Stomach (tissue), 9 donors: Measurements from ENCODE around the gene SHISAL1. TPM values are rescaled to one million over a fixed set of nuclear protein-coding genes. Genes with fewer than 3 reads are reported as not detected.

Source experiments
- DNase-seq, 2 donors: peaks; one replicate each; pipeline versions ENCODE4 v3.0.0 to v3.0.0-alpha.2; 2013 to 2019
- H3K27ac ChIP-seq, 5 donors: fragments of 200-600 bp in 4 of 5; sonication (generic) in 4 of 5; one replicate each; pipeline ENCODE4 v1.5.1; 2013 to 2019; ENCODE audit warnings: mild to moderate bottlenecking in 1 of 5, moderate library complexity in 1 of 5
- H3K27me3 ChIP-seq, 3 donors: fragments of 200-600 bp; sonication (generic); one replicate each; pipeline ENCODE4 v1.5.1; 2017 to 2019; ENCODE audit warnings: mixed run types in 1 of 3
- H3K36me3 ChIP-seq, 4 donors: fragments of 200-600 bp; sonication (generic); 1 replicate in 3 of 4; 2 replicates in 1 of 4; pipeline ENCODE4 v1.5.1; 2016 to 2019
- H3K4me1 ChIP-seq, 4 donors: fragments of 200-600 bp; sonication (generic); one replicate each; pipeline ENCODE4 v1.5.1; 2016 to 2019
- H3K4me3 ChIP-seq, 4 donors: fragments of 200-600 bp; sonication (generic) in 3 of 4; one replicate each; pipeline ENCODE4 v1.5.1; 2016 to 2019; ENCODE audit warnings: mild to moderate bottlenecking in 1 of 4
- H3K9me3 ChIP-seq, 4 donors: fragments of 200-600 bp; sonication (generic); one replicate each; pipeline ENCODE4 v1.5.1; 2016 to 2019
- EP300 ChIP-seq: sonication (generic); formaldehyde crosslinking; IDR thresholded peaks from one replicate; pipeline ENCODE4 v1.6.1; 2017; ENCODE audit warnings: antibody characterized with exemption
- POLR2A ChIP-seq, 4 donors: fragments of 450-650 bp; IDR thresholded peaks; one replicate each; pipeline ENCODE4 v1.6.1; 2016; ENCODE audit warnings: antibody characterized with exemption in 4 of 4, control low read depth in 2 of 4, mild to moderate bottlenecking in 1 of 4, moderate library complexity in 1 of 4
- POLR2AphosphoS5 ChIP-seq, 3 donors: sonication (generic); formaldehyde crosslinking; IDR thresholded peaks; one replicate each; pipeline ENCODE4 v1.6.1; 2016; ENCODE audit warnings: antibody characterized with exemption in 3 of 3
- WGBS, 5 donors: extraction: QIAGEN DNeasy Blood & Tissue Kit in 3 of 5; methylation state at CpG; one replicate each; pipeline versions ENCODE4 v1.1.5 to v1.1.7; 2013 to 2018; 5-methylcytosine and 5-hydroxymethylcytosine counted together
- intact Hi-C: fragments of 100-400 bp; cut with DNase I; formaldehyde crosslinking; loops from one replicate; pipeline ENCODE4 v1.15.1; 2023; ENCODE audit warnings: low total_unique reads
- polyA plus RNA-seq, 3 donors: library from polyadenylated mRNA; stranded (reverse); fragments of 200-250 nt; gene quantifications; one replicate each; pipeline ENCODE4 v1.2.3, GENCODE V29; 2013
- total RNA-seq, 5 donors: library from RNA; depleted of rRNA; stranded (reverse); fragments of >200 nt; gene quantifications; one replicate each; pipeline versions ENCODE4 v1.1.0 to v1.2.3, GENCODE V29; 2014 to 2016
- TF ChIP-seq, protein P1 (sequence below), 7 experiments: fragments of 450-650 bp in 4 of 7; fragments of 200-600 bp in 3 of 7; sonication (generic) in 3 of 7; IDR thresholded peaks; one replicate each; pipeline ENCODE4 v1.5.1; 2016 to 2019; ENCODE audit warnings: antibody characterized with exemption in 7 of 7, control low read depth in 2 of 7, mild to moderate bottlenecking in 1 of 7
- donor health status: healthy with polysubstance abuse.
- donor health status: Bipolar disorder and iron deficiency.
- donor health status: healthy.

Gene SHISAL1
- total and polyA plus RNA-seq, 8 donors = 0.43 to 19.3 (median 1.2) TPM

DNA sequence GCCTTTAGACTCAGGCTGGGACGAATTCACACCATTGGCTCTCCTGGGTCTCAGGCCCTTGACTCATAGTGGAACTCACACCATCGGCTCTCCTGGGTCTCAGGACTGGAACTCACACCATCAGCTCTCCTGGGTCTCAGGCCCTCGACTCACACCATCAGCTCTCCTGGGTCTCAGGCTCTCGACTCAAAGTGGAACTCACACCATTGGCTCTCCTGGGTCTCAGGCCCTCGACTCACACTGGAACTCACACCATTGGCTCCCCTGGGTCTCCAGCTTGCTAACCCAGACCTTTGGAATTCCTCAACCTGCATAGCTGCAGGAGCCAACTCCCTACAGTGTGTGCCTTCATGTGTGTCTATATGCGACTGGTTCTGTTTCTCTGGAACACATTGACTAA, 56.7 kb downstream of the SHISAL1 start:
- Histone ChIP-seq H3K27me3 (peaks cover 0 to 13% (median 0%) of the 10 kb centered on the region in 3 donors), H3K36me3 (no peaks in the 10 kb centered on the region), H3K9me3 (no peaks in the 10 kb centered on the region), H3K27ac (no peak overlapping the region), H3K4me1 (no peaks in the 10 kb centered on the region), H3K4me3 (no peak overlapping the region)
- no peak for DNase-seq
- 74 to 89% (median 80%) methylated on average over 6 of the region's 6 CpGs for WGBS, 5 donors
- intact Hi-C loops = no loop called here
- no peak for TF ChIP-seq EP300
- TF ChIP-seq POLR2AphosphoS5 (IDR thresholded peaks at IDR 0.05) = no peak
- TF ChIP-seq, protein P1, sequence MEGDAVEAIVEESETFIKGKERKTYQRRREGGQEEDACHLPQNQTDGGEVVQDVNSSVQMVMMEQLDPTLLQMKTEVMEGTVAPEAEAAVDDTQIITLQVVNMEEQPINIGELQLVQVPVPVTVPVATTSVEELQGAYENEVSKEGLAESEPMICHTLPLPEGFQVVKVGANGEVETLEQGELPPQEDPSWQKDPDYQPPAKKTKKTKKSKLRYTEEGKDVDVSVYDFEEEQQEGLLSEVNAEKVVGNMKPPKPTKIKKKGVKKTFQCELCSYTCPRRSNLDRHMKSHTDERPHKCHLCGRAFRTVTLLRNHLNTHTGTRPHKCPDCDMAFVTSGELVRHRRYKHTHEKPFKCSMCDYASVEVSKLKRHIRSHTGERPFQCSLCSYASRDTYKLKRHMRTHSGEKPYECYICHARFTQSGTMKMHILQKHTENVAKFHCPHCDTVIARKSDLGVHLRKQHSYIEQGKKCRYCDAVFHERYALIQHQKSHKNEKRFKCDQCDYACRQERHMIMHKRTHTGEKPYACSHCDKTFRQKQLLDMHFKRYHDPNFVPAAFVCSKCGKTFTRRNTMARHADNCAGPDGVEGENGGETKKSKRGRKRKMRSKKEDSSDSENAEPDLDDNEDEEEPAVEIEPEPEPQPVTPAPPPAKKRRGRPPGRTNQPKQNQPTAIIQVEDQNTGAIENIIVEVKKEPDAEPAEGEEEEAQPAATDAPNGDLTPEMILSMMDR (IDR thresholded peaks at IDR 0.05) = no peak
- no peak for TF ChIP-seq POLR2A (IDR thresholded peaks at IDR 0.05)

DNA sequence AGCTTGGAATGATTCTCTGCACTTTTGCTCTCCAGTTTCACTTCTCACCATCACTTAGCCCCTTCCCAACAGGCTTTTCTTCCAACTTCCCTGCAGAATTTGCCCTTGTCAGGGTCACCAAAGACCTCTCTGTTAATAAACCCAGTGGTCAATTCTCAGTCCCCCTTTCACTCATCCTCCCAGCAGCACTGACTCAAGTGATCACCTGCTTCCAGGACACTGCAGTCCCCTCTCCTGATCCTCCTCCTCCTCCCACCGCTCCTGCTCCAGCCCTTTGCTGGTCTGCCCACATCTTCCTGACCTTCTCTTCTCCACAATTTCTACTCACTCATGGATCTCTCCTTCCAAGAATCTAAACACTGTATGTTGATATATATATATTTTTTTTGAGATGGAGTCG, 57.9 kb downstream of the SHISAL1 start:
- Histone ChIP-seq H3K4me3 (no peak overlapping the region), H3K4me1 (no peaks in the 10 kb centered on the region), H3K36me3 (no peaks in the 10 kb centered on the region), H3K27me3 (peaks cover 0 to 13% (median 0%) of the 10 kb centered on the region in 3 donors), H3K27ac (no peak overlapping the region), H3K9me3 (peaks cover 0 to 11% (median 10%) of the 10 kb centered on the region in 4 donors)
- TF ChIP-seq POLR2AphosphoS5 (IDR thresholded peaks at IDR 0.05) (no peak), POLR2A (IDR thresholded peaks at IDR 0.05) (no peak), EP300 (no peak)
- TF ChIP-seq, protein P1 (IDR thresholded peaks at IDR 0.05) = no peak
- WGBS, 5 donors = 76 to 94% (median 80%) methylated on average over 2 of the region's 2 CpGs
- DNase-seq = peak in 1 of 2 donors; percentile 1
- intact Hi-C loops = no loop called here

DNA sequence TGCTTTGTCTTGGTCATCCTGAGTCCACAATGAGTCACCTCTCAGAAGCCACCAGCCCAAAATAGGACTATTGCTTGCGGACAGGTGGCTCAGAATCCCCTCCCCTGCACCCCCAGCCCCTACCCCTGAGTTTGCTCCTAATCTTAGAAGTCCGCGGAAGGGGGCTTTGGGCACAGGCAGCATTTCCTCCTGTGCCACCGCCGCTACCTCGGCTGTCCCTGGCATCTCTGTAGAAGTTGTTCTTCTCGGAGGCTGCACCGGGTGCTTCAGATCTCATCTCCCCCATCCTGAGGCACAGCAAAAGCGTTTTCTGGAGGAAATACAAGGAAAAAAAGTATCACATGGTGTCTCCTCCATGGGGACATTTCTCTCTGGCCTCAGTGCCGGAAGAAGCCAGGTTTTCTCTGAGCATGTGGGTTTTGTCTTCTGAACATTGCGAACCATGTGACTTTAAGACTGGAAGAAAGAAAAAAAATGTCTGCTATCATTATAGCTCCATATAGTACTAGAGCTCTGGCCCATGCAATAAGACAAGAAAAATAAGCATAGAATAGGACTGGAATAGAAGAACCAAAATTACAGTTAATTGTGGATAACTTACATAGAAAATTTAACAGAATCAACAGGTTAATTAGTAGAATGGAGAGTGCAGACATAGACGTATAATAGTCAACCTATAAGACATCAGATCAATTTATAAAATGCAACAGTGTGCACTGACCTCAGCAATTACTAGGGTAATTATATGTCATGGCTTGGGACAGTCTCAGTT, 63.2 kb downstream of the SHISAL1 start:
- peaks cover 2 to 21% (median 18%) of the 10 kb centered on the region in 4 donors for H3K9me3 ChIP-seq
- H3K4me3 ChIP-seq = no peak overlapping the region
- DNase-seq = peak in 1 of 2 donors; percentile 2
- no peaks in the 10 kb centered on the region for H3K4me1 ChIP-seq
- WGBS, 5 donors = 71 to 93% (median 89%) methylated on average over 10 to 12 of the region's 12 CpGs
- TF ChIP-seq, protein P1 (IDR thresholded peaks at IDR 0.05) = no peak
- TF ChIP-seq POLR2AphosphoS5 (IDR thresholded peaks at IDR 0.05) = no peak
- TF ChIP-seq POLR2A (IDR thresholded peaks at IDR 0.05) = no peak
- no peak for TF ChIP-seq EP300
- intact Hi-C loops = no loop called here
- no peaks in the 10 kb centered on the region for H3K36me3 ChIP-seq
- H3K27ac ChIP-seq = no peak overlapping the region
- H3K27me3 ChIP-seq = peaks cover 0 to 6% (median 0%) of the 10 kb centered on the region in 3 donors

DNA sequence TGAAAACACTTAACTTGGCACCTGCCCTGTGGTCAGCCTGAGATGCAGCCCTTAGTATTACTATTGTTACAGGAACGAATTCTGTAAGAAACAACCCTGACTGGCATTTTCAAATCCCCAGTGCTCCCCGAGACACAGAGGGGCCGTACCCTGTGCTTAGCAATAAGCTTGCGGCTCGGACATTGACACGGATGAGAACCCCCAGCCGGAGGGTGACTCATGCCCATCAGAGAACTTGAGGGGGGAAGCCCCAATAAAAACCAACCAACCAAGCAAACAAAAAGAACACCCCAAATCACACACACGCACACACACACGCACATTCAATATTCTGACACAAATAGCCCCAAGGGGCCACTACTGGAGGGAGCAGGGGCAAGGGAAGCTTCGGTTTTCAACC, 63.8 kb downstream of the SHISAL1 start:
- Histone ChIP-seq H3K36me3 (no peaks in the 10 kb centered on the region), H3K4me3 (no peak overlapping the region), H3K27ac (no peak overlapping the region), H3K4me1 (no peaks in the 10 kb centered on the region), H3K9me3 (peaks cover 2 to 21% (median 18%) of the 10 kb centered on the region in 4 donors), H3K27me3 (peaks cover 0 to 13% (median 0%) of the 10 kb centered on the region in 3 donors)
- peak in 1 of 2 donors; percentile 14 for DNase-seq
- intact Hi-C loops = no loop called here
- WGBS, 5 donors = 90 to 94% (median 93%) methylated on average over 10 of the region's 10 CpGs
- TF ChIP-seq, protein P1 (IDR thresholded peaks at IDR 0.05) = no peak
- no peak for TF ChIP-seq EP300
- no peak for TF ChIP-seq POLR2A (IDR thresholded peaks at IDR 0.05)
- TF ChIP-seq POLR2AphosphoS5 (IDR thresholded peaks at IDR 0.05) = no peak
